Brain microvascular endothelial cell (primary cell): ENCODE measurements around the gene CIB2.

ENCODE experiments used
- DNase-seq: peaks from one replicate; pipeline ENCODE4 v3.0.0-alpha.2; 2020
- H3K27ac ChIP-seq: fragments of 250-450 bp; sonication (Bioruptor Pico); 2 replicates; pipeline ENCODE4 v1.5.1; 2020; ENCODE audit warnings: mild to moderate bottlenecking, moderate library complexity
- H3K27me3 ChIP-seq: fragments of 250-450 bp; sonication (Bioruptor Pico); replicated peaks from 2 replicates; pipeline ENCODE4 v1.5.1; 2020; ENCODE audit warnings: mild to moderate bottlenecking
- H3K36me3 ChIP-seq: fragments of 250-450 bp; sonication (Bioruptor Pico); replicated peaks from 2 replicates; pipeline ENCODE4 v1.5.1; 2020; ENCODE audit warnings: mild to moderate bottlenecking
- H3K4me3 ChIP-seq: 2 replicates; pipeline ENCODE4 v1.5.1; 2011; ENCODE audit warnings: low read depth, mild to moderate bottlenecking, control low read depth, low read length, moderate library complexity
- CTCF ChIP-seq: IDR thresholded peaks from 2 replicates; pipeline ENCODE4 v1.5.1; 2011; ENCODE audit warnings: low read depth, mild to moderate bottlenecking, moderate library complexity, low read length, control low read depth, inconsistent platforms; ENCODE audit errors: missing control alignments
- in situ Hi-C: cut with HindIII; loops from 2 replicates; pipeline ENCODE4 v1.10.0; 2017; ENCODE audit warnings: low sequenced_read_pairs, low pct_ligation_motif_present

Gene CIB2

GRCh38 chr15:78125267-78125666 lies 6.0 kb downstream of the CIB2 start:
- in situ Hi-C loops, result no loop called here
- H3K27ac ChIP-seq, result no peak overlapping the region
- H3K27me3 ChIP-seq, result no peaks in the 10 kb centered on the region
- H3K36me3 ChIP-seq, result no peaks in the 10 kb centered on the region
- no peak for TF ChIP-seq CTCF
- DNase-seq, result no peak
- H3K4me3 ChIP-seq, result no peak overlapping the region

GRCh38 chr15:78120523-78120922 lies 10.7 kb downstream of the CIB2 start:
- Histone ChIP-seq H3K36me3 (no peaks in the 10 kb centered on the region), H3K27ac (no peak overlapping the region), H3K27me3 (no peaks in the 10 kb centered on the region), H3K4me3 (no peak overlapping the region)
- TF ChIP-seq CTCF, result no peak
- in situ Hi-C loops, result no loop called here
- no peak for DNase-seq

GRCh38 chr15:78112551-78112950 lies 18.7 kb downstream of the CIB2 start:
- Histone ChIP-seq H3K36me3 (no peaks in the 10 kb centered on the region), H3K27me3 (no peaks in the 10 kb centered on the region), H3K4me3 (no peak overlapping the region), H3K27ac (no peak overlapping the region)
- no peak for TF ChIP-seq CTCF
- DNase-seq, result no peak
- in situ Hi-C loops, result no loop called here

- in situ Hi-C loops, result no loop called here
- TF ChIP-seq CTCF, result no peak
- Histone ChIP-seq H3K27ac (no peak overlapping the region), H3K27me3 (no peaks in the 10 kb centered on the region), H3K4me3 (no peak overlapping the region), H3K36me3 (no peaks in the 10 kb centered on the region)
- DNase-seq, result no peak
These were observed 19.5 kb downstream of the CIB2 start for GRCh38 chr15:78111788-78112187.

- no peak overlapping the region for H3K4me3 ChIP-seq
- no peak for TF ChIP-seq CTCF
- H3K27ac ChIP-seq, result no peak overlapping the region
- H3K27me3 ChIP-seq, result no peaks in the 10 kb centered on the region
- DNase-seq, result no peak
- H3K36me3 ChIP-seq, result no peaks in the 10 kb centered on the region
- in situ Hi-C loops, result no loop called here
These were observed 20.2 kb downstream of the CIB2 start for GRCh38 chr15:78110916-78111475.

- H3K27me3 ChIP-seq, result no peaks in the 10 kb centered on the region
- no peaks in the 10 kb centered on the region for H3K36me3 ChIP-seq
- in situ Hi-C loops, result no loop called here
- H3K4me3 ChIP-seq, result no peak overlapping the region
- no peak overlapping the region for H3K27ac ChIP-seq
- DNase-seq, result no peak
- TF ChIP-seq CTCF, result no peak
These were observed 21.1 kb downstream of the CIB2 start for GRCh38 chr15:78110096-78110495.
